ENCODE results near the gene OR2C3.
"Not testable (repeated sequence)": the region's sequence is repeated elsewhere in the genome, so short reads cannot be mapped to it uniquely, and the experiment has no call there.

The OR2C3 gene

GRCh38 chr1:247517795-247518612 is 18.2 kb downstream of the OR2C3 start:
- no peak for FAIRE-seq

- FAIRE-seq, result no peak
Measured at GRCh38 chr1:247506831-247507230, 29.4 kb downstream of the OR2C3 start.

GRCh38 chr1:247500865-247501264 is 35.4 kb downstream of the OR2C3 start:
- no peak for FAIRE-seq

- no peak for FAIRE-seq
Measured at GRCh38 chr1:247496581-247497285, 39.5 kb downstream of the OR2C3 start.

DNA sequence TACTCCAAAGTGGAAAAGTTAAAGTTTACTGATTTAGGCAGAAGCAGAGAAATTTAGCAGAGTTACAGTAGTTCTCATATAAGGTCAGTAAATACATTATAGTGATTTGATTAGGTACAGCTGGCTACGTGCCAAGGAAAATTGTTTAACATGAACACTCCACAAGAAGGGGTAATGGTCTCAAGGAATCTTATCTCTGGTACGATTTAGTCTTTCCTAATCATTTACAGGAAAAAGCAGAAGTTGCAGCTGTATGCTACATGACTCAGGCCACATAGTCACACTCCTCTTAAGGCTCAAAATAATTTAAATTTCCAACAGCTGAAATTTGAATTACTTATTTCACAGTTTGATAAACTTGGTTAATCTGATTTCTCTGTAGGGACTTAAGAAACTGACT is 41.5 kb downstream of the OR2C3 start:
- no peak for FAIRE-seq

- FAIRE-seq, result no peak
Measured at GRCh38 chr1:247493106-247493505, 43.1 kb downstream of the OR2C3 start.

GRCh38 chr1:247491328-247491727 is 44.9 kb downstream of the OR2C3 start:
- FAIRE-seq, result no peak

GRCh38 chr1:247487057-247487456 is 49.2 kb downstream of the OR2C3 start:
- FAIRE-seq, result no peak

- no peak for FAIRE-seq
Measured at GRCh38 chr1:247482747-247483146, 53.5 kb downstream of the OR2C3 start.

DNA sequence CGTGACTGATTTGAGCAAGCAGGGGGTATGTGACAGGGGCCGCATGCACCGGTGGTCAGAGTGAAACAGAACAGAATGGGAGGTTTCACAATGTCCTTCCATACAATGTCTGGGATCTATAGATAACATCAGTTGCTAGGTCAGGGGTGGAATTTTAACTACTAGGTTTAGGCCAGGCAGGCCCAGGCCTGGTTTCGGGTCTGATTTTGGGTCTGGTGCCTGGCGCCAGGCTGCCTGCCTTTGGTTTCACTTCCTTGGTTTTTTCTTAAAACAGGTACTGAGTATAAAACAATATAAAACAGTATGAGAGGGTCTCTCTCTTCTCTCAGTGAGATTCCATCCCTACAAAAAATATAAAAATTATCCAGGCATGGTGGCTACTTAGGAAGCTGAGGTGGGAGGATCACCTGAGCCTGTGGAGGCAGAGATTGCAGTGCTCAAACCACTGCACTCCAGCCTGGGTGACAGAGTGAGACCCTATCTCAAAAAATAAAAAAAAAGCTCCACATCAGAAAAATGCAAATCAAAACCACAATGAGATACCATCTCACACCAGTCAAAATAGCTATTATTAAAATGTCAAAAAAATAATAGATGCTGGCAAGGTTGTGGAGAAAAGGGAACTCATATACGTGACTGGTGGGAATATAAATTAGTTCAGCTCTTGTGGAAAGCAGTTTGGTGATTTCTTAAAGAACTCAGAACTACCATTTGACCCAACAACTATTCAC is 59.7 kb downstream of the OR2C3 start:
- not testable (repeated sequence) for FAIRE-seq

DNA sequence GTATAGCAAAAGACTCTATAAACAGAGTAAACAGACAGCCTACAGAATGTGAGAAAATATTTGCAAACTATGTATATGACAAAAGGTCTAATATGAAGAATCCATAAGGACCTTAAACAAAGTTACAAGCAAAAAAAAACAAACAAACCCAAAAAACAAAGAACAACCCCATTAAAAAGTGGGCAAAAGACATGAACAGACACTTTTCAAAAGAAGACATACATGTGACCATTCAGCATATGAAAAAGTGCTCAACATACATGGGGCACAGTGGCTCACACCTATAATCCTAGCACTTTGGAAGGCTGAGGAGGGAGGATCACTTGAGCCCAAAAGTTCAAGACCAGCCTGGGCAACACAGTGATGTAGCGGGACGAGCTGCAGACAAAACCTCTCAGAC is 60.4 kb downstream of the OR2C3 start:
- FAIRE-seq, result no peak

All from G401.6 (cell line).